Right lobe of liver (tissue), 4 donors: ENCODE measurements around the gene ZNF367.

ENCODE experiments used
- POLR2A ChIP-seq: fragments of 450-650 bp; IDR thresholded peaks from one replicate; pipeline ENCODE4 v1.6.1; 2017; ENCODE audit warnings: antibody characterized with exemption, mild to moderate bottlenecking
- TF ChIP-seq, protein P1 (sequence below), 4 donors: fragments of 200-600 bp in 3 of 4; fragments of 450-650 bp in 1 of 4; IDR thresholded peaks; one replicate each; pipeline versions ENCODE4 v1.5.1 to v1.8.0; 2016 to 2022; ENCODE audit warnings: antibody characterized with exemption in 4 of 4, mild to moderate bottlenecking in 2 of 4
- donor health status: DM: no; HTN: no; CAD: no.
- donor health status: DM: no; HTN: no; CAD: no.
- donor health status: DM: no; HTN: yes; CAD: no.

- TF ChIP-seq, protein P1, sequence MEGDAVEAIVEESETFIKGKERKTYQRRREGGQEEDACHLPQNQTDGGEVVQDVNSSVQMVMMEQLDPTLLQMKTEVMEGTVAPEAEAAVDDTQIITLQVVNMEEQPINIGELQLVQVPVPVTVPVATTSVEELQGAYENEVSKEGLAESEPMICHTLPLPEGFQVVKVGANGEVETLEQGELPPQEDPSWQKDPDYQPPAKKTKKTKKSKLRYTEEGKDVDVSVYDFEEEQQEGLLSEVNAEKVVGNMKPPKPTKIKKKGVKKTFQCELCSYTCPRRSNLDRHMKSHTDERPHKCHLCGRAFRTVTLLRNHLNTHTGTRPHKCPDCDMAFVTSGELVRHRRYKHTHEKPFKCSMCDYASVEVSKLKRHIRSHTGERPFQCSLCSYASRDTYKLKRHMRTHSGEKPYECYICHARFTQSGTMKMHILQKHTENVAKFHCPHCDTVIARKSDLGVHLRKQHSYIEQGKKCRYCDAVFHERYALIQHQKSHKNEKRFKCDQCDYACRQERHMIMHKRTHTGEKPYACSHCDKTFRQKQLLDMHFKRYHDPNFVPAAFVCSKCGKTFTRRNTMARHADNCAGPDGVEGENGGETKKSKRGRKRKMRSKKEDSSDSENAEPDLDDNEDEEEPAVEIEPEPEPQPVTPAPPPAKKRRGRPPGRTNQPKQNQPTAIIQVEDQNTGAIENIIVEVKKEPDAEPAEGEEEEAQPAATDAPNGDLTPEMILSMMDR (IDR thresholded peaks at IDR 0.05): no peak
- no peak for TF ChIP-seq POLR2A
These were observed 50.2 kb downstream of the ZNF367 start for GRCh38 chr9:96367943-96368342.
